HTERT RPE-1 (cell line): ENCODE measurements around the gene LYZL4.

ENCODE experiments used
- in situ Hi-C: fragments of 300-500 bp; cut with MboI; formaldehyde crosslinking; loops from 4 replicates; pipeline ENCODE4 v1.14.3; 2020; ENCODE audit warnings: low sequenced_read_pairs

The LYZL4 gene, protein sequence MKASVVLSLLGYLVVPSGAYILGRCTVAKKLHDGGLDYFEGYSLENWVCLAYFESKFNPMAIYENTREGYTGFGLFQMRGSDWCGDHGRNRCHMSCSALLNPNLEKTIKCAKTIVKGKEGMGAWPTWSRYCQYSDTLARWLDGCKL

DNA sequence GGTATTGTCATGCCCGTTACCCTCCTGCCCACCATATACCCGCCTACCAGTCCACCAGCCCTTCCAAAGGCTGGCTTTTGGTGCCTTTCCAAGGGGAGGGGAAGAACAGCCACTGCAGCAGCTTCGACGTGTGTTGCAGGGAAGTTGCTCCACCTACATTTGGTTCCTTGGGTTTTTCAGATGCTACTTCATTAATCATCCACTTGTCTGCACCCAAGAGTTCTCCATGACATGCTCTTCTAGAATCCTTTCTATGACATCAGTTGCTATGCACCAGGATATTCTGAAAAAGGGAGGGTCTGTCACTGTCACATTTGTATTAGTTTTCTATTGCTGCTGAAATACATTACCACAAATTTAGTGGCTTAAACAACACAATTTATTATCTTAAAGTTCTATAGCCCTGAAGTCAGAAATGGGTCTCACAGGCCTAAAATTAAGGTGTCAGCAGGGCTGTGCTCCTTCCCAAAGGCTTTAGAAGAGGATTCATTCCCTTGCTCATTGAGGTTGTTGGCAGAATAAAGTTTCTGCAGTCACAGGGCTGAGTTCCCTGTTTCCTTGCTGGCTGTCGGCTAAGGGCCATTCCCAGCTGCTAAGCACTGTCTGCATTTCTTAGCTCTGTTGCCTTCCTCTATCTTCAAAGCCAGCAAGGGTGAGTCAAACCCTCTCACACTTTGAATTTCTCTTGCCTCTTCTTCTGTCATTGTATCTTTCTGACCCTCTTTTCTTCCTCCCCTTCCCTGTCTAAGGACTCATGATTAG is at the start of gene LYZL4:
TSS of gene LYZL4 (minus strand) at position 241 of the 762 bp plus-strand sequence. CDS start 3,359 bp downstream, outside the sequence.
- in situ Hi-C loops: no loop called here

DNA sequence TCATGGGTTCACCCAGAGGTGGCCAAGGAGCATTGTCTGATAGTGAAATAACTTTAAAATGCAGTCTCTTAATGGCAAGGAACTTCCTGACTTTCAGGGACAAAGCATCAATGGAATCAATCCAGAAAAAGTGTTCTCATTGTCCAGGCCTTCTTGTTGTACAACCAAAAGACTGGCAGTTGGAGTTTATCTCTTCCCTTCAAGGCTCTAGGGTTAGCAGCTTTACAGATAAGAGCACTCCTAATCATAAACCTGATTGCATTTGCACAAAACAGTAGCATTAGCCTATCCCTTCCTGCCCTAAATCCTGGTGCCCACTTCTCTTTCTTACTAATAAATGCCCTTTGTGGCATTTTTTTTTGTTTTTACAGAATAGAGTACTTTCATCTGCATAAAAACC is 48.7 kb upstream of the LYZL4 start:
- in situ Hi-C loops: no loop called here

DNA sequence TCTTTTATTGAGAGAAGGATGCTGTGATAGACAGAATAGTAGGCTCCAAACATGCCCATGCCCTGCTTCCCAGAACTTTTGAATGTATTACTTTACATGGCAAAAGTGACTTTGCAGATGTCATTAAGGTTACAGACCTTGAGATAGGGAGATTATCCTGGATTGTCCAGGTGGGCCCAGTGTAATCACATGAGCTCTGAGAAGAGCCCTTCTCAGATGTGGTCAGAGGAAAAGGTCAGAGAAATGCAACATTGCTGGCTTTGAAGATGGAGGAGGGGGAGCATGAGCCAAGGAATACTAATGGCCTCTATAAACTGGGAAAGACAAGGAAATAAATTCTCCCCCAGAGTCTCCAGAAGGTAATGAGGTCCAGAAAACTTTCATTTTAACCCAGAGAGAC is 45.8 kb upstream of the LYZL4 start:
- in situ Hi-C loops: no loop called here

DNA sequence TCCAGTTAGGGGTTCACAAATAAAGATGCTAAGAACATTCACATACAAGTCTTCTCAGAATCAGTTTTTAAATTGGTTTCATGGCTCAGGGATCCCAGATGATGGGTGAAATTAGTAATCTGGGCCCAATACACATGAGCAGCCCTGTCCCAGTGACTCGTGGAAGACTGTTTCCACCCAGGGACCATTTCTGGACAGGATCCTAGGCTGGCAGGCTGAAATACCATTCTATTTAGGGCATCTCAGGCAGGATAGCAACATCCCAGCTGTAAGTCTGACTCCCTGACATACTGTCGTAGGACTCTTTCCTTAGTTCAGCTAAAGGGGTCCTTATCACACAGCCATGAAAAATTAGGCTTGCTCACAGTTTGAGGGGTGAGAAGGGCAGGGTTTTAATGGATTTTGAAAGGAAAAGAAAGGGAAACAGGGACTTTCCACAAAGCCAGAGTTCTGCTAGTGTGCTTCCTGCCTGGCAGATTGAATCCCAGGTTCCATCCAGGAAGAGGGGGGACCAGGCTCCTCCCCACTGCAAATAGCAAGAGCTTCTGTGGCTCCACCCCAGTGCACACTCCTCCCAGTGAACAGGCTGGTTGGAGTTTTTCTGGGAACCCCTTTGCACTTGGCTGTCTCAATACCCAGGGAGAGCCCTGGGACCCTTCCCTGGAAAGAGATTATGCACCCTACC is 41.3 kb upstream of the LYZL4 start:
- in situ Hi-C loops: no loop called here

DNA sequence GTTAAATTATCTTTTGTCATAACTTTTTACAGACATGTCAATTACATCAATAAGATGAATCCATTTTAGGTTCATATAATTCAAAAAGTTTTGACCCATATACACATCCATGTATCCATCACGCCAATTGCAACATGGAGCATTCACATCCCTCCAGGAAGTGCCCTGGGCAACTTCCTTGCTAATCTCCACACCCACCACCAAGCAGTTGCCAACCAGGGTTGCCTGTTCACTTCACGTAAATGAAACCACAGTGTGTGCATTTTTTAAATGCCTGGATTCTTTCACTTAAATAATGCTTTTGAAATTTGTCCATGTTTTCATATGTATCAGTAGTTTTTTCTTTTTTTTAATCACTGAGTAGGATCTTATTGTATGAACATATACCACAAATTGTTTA is 40.7 kb upstream of the LYZL4 start:
- in situ Hi-C loops: no loop called here

DNA sequence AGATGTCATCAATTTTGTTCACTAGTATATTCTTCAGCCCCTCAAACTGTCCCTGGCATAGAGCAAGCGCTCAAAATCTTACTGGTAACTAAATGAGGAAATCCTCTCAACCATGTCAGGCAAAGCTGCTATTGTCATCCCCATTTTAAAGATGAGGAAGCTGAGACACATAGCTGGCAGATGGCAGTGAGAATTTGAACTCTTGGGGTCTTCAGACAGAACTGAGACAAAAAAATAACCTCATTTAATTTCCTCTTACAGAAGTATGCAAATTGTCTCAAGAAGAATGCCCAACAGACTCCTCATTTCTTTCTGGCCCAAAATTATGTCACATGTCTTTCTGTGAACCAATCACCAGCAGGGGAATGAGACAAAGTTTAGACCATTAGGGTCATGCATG is 40.2 kb upstream of the LYZL4 start:
- in situ Hi-C loops: no loop called here

DNA sequence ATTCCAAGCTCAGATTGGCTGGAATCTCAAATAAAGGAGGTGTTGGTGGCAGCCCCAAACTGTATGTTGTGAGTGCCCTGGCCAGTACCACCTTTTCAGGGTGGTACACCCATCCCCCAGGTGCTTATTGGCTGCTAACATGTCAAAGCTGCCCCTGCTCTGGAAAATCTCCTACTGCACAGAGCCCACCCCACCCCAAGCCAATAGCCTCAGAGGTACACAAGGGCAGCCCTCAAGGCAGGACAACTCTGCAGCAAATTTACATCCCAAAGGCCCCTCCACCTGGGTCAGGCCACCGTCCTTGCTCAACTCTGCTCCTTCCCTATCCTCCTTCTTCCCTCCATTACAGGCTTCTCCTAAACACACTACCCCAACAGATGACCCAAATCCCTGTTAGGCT is 37.1 kb upstream of the LYZL4 start:
- in situ Hi-C loops: no loop called here

DNA sequence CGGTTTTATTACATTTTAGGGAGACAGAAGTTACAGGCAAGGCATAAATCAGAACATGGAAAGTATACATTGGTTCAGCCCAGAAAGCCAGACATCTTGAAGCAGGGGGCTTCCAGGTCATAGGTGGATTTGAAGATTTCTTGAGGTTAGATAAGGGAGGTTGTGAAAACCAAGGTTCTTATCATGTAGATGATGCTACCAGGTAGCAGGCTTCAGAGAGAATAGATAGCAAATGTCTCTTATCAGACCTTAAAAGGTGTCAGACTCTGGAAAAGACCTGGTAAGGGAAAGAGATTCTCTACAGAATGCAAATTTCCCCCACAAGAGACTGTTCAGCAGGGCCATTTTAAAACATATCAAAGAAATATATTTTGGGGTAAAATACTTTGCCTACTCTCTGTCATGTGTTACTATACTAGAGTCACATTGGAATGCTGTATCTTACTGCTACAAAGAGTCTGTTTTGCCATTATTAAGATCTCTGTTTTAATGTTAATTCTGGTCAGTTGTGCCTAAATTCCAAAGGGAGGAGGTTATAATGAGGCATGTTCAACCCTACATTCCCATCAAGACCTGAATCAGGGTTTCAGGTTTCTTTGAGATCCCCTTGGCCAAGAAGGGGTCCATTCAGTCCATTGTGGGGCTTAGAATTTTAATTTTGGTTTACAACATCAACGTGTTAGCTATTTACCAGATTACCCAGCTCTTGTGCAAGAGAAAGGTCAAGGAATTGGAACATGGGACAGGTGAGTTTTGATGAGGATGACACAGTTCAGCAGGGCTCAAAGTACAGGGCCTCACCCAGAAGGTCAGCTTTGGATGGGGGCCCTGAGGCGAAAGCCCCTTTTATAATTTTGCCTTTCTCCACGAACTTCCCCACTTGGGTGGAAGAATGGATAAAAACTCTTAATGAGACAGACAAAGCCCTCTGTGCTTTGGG is 36.0 kb upstream of the LYZL4 start:
- in situ Hi-C loops: no loop called here

DNA sequence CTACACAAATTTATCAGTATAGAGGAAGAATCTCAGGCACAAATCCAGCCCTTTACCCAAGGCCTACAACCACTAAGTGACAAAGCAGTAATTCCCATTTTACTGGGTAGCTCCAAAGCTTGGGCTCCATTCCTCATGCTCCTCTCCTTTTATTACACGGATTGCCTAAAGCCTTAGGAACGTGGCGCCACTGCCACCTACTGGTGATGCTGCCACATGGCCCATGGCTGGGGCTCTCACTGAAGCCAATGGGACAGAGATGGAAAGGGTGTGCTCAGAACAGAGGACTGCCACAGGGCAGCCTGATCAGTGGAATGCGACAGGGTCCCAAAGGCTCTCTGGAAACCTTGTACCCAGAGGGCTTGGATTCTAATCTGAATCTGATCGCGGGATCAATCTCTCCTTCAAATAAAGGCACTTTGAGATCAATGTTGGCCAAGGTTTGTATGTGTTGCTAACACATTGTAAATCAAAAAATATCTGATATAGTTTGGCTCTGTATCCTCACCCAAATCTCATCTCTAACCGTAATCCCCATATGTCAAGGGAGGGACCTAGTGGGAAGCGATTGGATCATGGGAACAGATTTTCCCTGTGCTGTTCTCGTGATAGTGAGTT is 33.5 kb upstream of the LYZL4 start:
- in situ Hi-C loops: no loop called here

DNA sequence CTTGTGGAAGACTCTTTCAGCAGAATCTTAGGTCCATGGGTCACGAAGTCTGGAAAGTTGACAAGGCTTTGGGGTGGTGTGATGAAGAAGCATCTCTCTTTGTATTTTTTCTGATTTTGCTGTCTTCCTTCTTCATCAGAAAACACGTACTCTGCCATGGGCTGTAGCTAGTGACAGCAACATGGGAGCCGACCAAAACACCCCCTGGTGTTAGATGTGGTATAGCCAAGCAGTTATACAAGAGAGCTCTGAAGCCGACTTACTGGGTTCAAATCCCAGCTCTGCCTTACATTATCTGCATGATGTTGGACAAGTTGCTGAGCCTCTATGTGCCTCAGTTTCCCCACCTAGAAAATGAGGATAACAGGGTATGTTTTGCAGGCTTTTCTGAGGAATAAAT is 32.9 kb upstream of the LYZL4 start:
- in situ Hi-C loops: no loop called here

DNA sequence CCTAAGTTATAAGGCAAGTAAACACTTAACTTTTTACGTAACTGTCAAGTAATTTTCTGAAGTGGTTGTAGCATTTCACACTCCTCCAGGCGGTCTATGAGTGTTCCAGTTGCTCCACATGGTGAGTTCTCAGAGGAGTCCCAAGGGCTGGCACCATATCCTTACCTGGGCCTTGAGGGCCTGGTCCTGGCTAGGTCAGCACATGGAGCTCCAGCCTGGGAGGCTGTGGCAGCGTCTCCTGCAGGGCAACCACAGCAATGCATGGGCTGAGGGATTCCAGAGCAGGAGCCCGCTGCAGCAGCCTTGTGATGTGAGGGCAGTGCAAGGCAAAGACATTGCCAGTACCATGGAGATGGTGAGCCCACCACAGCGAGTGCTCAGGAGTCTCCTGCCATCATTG is 32.2 kb upstream of the LYZL4 start:
- in situ Hi-C loops: no loop called here

DNA sequence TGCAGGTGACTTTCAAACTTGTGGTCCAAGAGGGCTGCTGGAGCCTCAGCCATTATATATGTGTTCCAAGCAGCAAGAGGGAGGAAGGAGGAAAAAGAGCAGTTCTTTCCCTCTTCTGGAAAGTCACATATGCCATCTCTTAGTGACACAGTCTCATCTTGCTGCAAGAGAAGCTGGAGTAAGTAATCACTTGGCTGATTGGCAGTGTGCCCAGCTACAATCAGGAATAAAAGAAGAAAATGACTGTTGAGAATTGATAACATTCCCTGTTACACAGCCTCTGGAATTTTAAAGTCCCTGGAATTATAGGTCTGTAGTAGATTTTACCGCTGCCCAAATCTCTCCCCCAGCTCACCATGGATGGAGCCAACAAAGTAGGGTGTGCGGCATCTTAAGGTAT is 31.4 kb upstream of the LYZL4 start:
- in situ Hi-C loops: no loop called here

DNA sequence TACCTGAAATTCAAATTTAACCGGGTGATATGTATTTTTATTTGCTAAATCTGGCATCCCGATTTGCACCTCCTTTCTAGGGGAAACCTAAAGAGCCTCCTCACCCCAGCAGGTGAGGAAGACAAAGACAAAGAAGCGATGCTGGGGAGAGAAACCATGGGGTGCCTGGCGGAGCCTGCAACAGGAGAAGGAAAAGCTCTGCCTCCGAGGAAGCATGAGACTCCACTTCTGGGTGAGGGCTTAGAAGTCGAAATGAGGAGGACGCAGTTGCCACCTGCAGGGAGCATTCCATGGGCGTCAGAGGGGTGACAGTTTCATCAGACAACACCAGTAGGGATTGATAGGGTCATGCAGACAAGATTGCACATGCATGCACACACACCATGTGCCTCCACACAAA is 30.5 kb upstream of the LYZL4 start:
- in situ Hi-C loops: no loop called here

DNA sequence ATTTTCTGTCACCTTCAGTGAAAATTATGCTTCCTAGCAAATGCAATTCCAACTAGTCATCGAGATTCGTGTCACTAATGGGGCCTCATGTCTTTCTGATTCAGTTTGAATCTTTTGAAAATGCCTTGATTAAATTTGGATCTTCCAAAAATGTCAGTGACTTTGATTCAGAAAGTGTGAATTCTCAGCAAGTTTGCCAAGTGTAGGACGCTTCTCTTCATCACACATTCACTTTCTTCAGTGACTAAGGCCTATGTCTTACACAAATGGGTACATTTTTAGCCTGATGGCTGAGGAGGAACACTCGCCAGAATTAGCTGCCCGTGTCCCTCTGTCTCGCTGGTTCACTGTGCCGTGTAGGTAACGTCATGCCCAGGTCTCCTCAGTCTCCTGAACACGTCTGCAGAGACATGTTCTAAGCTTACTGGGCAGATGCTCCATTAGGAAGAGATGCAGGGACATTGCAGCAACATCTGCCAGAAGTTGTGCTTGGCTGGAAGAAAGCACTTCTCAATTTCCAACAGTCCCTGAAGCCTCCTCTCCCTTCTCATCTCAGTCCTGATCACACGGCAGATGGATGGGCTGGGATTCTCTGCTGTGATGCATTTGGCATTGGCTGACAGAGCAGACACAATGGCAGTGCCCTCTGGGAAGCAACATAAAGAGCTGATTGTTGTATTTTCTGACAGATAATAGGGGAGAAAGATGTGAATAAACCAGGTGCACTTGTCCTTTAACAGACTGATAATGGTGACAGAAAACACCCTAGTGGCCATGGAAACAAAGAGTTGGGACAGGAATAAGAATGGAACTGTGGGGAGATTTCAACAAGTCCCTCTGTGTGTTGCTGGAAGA is 29.1 kb upstream of the LYZL4 start:
- in situ Hi-C loops: no loop called here

DNA sequence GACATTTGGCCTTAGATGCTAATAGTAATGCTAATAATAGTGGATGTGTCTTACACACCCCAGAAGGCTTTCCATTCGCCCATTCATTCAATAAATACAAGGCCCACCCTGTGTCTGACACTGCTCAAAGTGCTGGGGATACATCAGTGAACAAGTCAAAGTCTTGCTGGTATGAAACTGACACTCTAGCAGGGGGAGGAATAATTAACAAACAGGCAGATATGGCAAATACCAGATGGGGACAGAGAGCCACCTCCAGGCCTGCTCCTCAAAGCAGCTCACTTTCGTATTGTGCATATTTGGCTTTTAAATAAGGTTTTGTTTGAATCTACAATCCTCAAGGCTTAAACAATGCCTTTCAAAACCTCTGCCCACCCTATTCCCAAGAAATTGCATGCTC is 28.3 kb upstream of the LYZL4 start:
- in situ Hi-C loops: no loop called here

DNA sequence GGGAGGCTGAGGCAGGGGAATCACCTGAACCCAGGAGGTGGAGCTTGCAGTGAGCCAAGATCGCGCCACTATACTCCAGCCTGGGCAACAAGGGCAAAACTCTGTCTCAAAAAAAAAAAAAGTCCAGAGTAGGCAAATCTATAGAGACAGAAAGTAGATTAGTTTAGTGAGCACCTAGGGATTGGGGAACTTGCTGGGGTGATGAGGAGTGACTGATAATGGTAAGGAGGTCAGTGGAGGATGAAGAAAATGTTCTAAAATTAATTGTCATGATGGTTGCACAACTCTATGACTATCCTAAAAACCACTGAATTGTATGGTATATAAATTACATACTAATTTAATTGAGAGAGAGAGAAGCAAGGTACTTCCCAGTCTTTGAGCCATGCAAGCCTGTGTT is 27.8 kb upstream of the LYZL4 start:
- in situ Hi-C loops: no loop called here

DNA sequence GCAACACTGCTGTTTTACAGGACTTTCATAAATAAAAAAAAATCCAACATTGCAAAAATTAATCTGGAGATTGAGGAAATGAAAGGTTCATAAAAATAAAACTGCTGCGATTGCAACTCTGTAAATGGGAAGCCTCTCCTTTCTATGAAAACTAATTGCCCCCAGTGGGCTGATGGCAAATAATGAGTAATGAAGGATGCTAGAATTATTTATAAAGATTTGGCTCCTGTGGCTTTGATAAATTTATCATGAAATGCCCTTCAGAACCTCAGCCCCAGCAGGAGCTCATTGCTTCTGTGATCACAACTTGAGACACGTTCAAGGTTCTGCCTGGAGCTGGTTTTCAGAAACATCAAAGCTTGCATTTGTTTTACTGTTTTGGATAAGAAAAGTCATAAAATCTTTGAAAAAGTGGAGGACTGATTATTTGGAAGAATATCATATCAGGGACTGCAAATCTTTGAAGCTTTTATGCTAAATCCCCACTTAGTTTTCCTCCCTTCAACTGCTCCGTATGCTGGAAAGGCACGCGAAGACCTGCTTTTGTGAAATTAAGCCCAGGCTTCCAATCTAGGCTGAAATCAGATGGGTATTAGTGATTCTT is 24.5 kb upstream of the LYZL4 start:
- in situ Hi-C loops: no loop called here

DNA sequence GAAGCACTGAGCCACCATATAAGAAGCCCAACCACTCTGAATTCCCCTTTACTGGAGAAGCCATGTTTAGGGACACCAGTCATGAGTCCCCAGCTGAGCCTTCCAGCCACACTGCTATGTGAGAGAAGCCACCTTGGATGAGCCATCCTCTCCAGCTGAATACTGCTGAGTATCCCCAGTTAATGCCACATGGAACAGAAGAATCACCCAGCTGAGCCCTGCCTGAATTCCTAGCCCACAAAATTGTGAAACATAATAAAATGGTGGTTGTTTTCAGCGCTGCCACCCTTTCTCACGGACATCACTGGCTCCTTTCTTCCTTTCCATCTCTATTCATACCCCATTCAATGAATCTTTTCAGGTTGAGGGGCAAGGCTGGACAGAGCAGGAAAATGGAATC is 22.1 kb upstream of the LYZL4 start:
- in situ Hi-C loops: no loop called here

DNA sequence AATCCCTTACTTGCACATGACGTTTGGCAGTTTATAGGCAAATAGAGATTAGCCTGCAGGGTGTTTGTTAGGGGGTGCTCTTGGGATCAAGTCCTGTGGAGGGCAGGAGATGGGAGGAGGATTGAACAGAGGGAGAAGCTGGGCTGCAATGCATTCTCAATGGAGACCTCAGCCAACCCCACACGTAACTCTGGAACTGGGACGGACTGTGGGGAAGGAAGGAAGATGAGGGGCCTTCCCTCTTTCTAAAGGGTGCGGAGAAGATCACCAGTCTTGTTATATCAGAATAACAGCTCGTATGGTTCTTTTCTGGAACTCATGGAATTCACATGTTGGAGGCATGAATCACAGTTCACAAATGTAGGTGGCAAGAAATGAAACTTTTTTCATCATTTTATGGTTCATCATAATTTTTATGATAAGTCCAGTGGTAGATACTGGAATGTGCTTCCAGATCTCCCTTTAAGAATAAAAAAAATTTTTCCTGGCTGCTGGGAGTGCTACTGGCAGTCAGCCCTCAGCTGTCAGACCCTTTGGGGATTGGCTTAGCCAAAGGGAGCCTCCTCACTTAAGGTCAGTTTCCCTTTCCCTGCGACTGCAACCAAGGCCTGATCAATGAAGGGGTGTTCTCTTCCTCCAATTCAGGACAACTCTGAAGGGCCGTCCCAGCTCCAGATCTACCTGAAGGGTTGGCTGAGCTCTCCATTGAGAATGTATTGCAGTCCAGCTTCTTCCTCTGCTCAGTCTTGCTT is 20.5 kb upstream of the LYZL4 start:
- in situ Hi-C loops: no loop called here
